Right renal pelvis (tissue), 4 donors: ENCODE results near the gene CLHC1. TPM values are rescaled to one million over a fixed set of nuclear protein-coding genes. Genes with fewer than 3 reads are reported as not detected.
A peak's percentile ranks its signal among the peaks of the same experiment; 100 is the strongest.
"Not testable (repeated sequence)": the region's sequence is repeated elsewhere in the genome, so short reads cannot be mapped to it uniquely, and the experiment has no call there.

ENCODE experiments used
- DNase-seq, 4 donors: peaks; one replicate each; pipeline ENCODE4 v3.0.0-alpha.2; 2013; ENCODE audit warnings: low read depth in 4 of 4, low spot score in 3 of 4, missing footprints in 1 of 4
- polyA plus RNA-seq, 4 donors: library from polyadenylated mRNA; unstranded; fragments of 120-200 nt; gene quantifications; one replicate each; pipeline ENCODE4 v1.2.1, GENCODE V29; 2013; ENCODE audit not compliant: insufficient read length in 4 of 4

CLHC1 gene
- 10 to 100 TPM; 18.6 to 26.3 (median 21.3) TPM for polyA plus RNA-seq

GRCh38 chr2:55232084-55232862 is at the start of gene CLHC1, which contains the start of gene RPS27A:
Gene CLHC1 (minus strand): TSS chr2:55232293. CDS start chr2:55222411, 9,882 bp downstream.
Gene RPS27A (plus strand): TSS chr2:55232688. CDS start chr2:55232825, 137 bp downstream.
- DNase-seq = peak; percentile 92 to 94 (median 92)

GRCh38 chr2:55280851-55281546 is 48.9 kb upstream of the CLHC1 start:
- DNase-seq = not testable (repeated sequence)

- not testable (repeated sequence) for DNase-seq
Observed at GRCh38 chr2:55279859-55280424, 47.8 kb upstream of the CLHC1 start.

GRCh38 chr2:55279214-55279835 is 47.2 kb upstream of the CLHC1 start:
- not testable (repeated sequence) for DNase-seq

GRCh38 chr2:55277310-55277709 is 45.2 kb upstream of the CLHC1 start:
- DNase-seq = no peak

GRCh38 chr2:55274346-55274745 is 42.3 kb upstream of the CLHC1 start:
- DNase-seq = not testable (repeated sequence)

GRCh38 chr2:55269645-55269990 is 37.5 kb upstream of the CLHC1 start:
- no peak for DNase-seq

GRCh38 chr2:55268907-55269644 is 37.0 kb upstream of the CLHC1 start, which contains the start of gene MTIF2:
Gene MTIF2 (minus strand): TSS chr2:55269231. CDS start chr2:55263858, 5,373 bp downstream.
- peak; percentile 87 to 89 (median 88) for DNase-seq

GRCh38 chr2:55268288-55268906 is 36.3 kb upstream of the CLHC1 start:
- DNase-seq = no peak

GRCh38 chr2:55259586-55259985 is 27.5 kb upstream of the CLHC1 start:
- DNase-seq = not testable (repeated sequence)

- no peak for DNase-seq
Observed at GRCh38 chr2:55252832-55253231, 20.7 kb upstream of the CLHC1 start.

GRCh38 chr2:55247025-55247424 is 14.9 kb upstream of the CLHC1 start:
- no peak for DNase-seq

- no peak for DNase-seq
Observed at GRCh38 chr2:55245411-55245810, 13.3 kb upstream of the CLHC1 start.

- no peak for DNase-seq
Observed at GRCh38 chr2:55242617-55243016, 10.5 kb upstream of the CLHC1 start.

GRCh38 chr2:55241582-55241981 is 9.5 kb upstream of the CLHC1 start:
- not testable (repeated sequence) for DNase-seq

GRCh38 chr2:55239656-55240222 is 7.6 kb upstream of the CLHC1 start:
- DNase-seq = no peak

GRCh38 chr2:55236992-55237543 is 5.0 kb upstream of the CLHC1 start:
- DNase-seq = no peak

- no peak for DNase-seq
Observed at GRCh38 chr2:55235724-55236538, 3.8 kb upstream of the CLHC1 start.
